GM12874 (cell line): Measurements from ENCODE around the gene SEPTIN12.

Source experiments
- CTCF ChIP-seq: IDR thresholded peaks from 2 replicates; pipeline ENCODE4 v1.5.1; 2011; ENCODE audit warnings: low read depth, mild to moderate bottlenecking, control low read depth, low read length, moderate library complexity; ENCODE audit not compliant: insufficient read depth

Gene SEPTIN12

DNA sequence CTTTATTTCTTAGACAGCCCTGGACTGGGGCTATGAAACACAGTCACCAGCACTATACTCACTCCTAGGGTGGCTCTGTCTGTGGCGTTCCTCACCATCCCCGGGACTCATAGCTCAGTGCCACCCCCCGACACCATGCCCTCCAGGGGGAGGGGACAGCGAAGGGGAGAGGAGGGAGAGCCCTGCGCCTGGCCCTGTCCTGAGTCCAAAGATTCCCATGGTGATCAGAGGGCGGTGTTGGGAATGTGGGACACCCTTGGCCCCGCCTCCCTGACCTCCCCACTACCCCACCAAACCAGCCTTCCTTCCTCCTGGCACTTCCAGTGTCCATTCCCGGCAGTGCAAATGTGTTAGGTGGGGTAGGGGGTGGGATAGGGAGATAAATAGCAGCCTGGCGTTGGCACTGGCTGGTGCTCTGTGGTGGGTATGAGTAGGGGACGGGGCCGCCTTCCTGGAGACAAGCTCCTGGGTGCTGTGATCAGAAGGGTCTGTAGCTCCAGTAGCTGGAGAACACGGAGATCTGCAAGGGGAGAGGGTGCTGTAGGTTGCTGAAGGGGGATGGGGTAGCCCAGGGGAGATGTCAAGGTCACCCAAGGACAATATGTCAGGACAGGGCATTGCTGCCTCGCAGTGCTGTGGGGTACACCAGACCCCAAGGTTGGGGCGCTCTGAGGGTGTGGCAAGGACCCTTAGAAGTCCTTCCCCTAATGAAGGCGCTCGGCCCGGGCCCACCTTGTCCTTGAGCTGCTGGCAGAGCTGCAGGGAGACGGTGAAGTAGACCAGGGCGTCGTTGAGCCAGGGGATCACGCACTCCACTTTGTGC lies 9.0 kb upstream of the SEPTIN12 start:
- TF ChIP-seq CTCF, result no peak

DNA sequence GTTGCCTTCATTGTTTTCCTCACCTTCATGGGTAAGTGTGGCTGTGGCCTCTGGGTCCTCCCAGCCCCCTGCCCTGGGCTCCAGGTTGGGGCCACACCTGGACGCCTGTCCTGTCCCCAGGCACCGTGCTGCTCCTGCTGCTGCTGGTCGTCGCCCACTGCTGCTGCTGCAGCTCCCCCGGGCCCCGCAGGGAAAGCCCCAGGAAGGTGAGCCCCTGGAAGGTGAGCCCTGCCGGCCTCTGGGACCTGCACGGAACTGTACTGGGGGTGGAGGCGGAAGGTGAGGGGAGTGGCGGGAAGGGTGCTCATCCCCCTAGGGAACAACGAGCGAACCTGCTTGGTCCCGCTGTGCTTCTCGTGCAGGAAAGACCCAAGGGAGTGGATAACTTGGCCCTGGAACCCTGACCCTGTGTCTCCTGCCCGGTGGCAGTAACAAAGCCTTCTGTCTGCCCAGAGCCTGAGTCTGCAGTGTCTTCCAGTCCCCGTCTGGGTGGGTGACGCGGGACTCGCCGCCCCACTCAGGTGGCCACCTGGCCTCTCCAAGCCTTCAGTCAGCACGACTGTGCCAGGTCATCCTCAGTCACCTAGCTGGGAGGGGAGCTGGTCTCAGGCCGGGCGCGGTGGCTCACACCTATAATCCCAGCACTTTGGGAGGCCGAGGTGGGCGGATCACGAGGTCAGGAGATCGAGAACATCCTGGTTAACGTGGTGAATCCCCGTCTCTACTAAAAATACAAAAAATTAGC lies 7.9 kb upstream of the SEPTIN12 start:
- no peak for TF ChIP-seq CTCF

- TF ChIP-seq CTCF, result no peak
These were observed 7.2 kb upstream of the SEPTIN12 start, which contains the start of gene SMIM22 for GRCh38 chr16:4795181-4795827. Gene SMIM22, plus strand, starts transcription at chr16:4795369. Its CDS starts 366 bp downstream, at chr16:4795735.

DNA sequence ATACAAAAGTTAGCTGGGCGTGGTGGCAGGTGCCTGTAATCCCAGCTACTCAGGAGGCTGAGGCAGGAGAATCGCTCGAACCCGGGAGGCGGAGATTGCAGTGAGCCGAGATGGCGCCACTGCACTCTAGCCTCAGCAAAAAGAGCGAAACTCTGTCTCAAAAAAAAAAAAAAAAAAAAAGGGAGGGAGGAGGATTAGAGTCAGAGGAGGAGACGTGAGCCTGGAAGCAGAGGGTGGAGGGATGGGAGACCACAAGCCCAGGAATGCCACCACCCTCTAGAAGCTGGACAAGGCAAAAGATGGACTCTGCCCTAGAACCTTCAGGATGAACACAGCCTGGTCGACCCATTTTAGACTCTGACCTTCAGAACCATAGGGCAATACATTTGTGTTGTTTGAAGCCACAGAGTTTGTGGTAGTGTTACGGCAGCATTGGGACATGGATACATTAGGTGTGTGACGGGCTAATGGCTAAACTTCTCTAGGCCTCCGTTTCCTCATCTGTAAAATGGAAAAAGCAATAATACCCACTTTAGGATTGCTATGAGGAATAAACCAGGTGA lies 4.9 kb upstream of the SEPTIN12 start:
- TF ChIP-seq CTCF, result no peak

GRCh38 chr16:4790871-4791270 lies 2.7 kb upstream of the SEPTIN12 start:
- TF ChIP-seq CTCF, result no peak

GRCh38 chr16:4790261-4790660 lies 2.1 kb upstream of the SEPTIN12 start:
- no peak for TF ChIP-seq CTCF

DNA sequence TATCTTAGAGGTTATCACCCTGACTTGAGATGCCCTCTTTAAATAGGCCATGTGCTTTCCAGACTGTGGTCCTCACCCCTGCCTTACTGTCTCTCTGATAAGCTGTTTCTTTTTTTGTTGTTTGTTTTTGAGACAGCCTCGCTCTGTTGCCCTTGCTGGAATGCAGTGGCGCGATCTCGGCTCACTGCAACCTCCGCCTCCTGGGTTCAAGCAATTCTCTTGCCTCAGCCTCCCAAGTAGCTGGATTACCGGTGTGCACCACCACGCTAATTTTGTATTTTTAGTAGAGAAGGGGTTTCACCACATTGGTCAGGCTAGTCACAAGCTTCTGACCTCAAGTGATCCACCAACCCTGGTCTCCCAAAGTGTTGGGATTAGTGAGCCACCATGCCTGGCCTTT lies 765 bp upstream of the SEPTIN12 start:
- TF ChIP-seq CTCF, result no peak
